CD4-positive, alpha-beta T cell (primary cell): ENCODE data around the gene SMIM1. TPM values are rescaled to one million over a fixed set of nuclear protein-coding genes. Genes with fewer than 3 reads are reported as not detected.

ENCODE experiments used
- ATAC-seq: fragments of 200-7000 bp; cut with Tn5 transposase; one replicate; pipeline ENCODE4 v1.10.0; 2022; ENCODE audit warnings: mild to moderate bottlenecking; ENCODE audit not compliant: poor library complexity
- CTCF ChIA-PET: fragments of 350-600 bp; sonication (Branson Sonifier 250); formaldehyde crosslinking; loops from one replicate; lab custom pipeline; 2021; ENCODE audit warnings: antibody characterized with exemption, inconsistent platforms; lab: Charles Lee
- POLR2A ChIA-PET: fragments of 350-600 bp; sonication (Branson Sonifier 250); formaldehyde crosslinking; loops from one replicate; lab custom pipeline; 2021; ENCODE audit warnings: antibody characterized with exemption, inconsistent platforms; lab: Charles Lee
- DNase-seq, 14 experiments: peaks; one replicate each; pipeline ENCODE4 v3.0.0-alpha.2; 2013 to 2020; ENCODE audit warnings: mixed read lengths in 2 of 14
- H3K27ac ChIP-seq, 2 donors: one replicate each; pipeline versions ENCODE4 v1.5.1 to v1.7.0; 2013; ENCODE audit warnings: low read length in 2 of 2, low read depth in 1 of 2, mild to moderate bottlenecking in 1 of 2
- H3K27me3 ChIP-seq, 2 experiments: 1 replicate in 1 of 2; 2 replicates in 1 of 2; pipeline versions ENCODE4 v1.6.1 to v1.7.0; 2013; ENCODE audit warnings: low read length in 2 of 2, control low read depth in 1 of 2, mild to moderate bottlenecking in 1 of 2, moderate library complexity in 1 of 2; ENCODE audit not compliant: insufficient read depth in 2 of 2, control insufficient read depth in 1 of 2
- H3K36me3 ChIP-seq: one replicate; pipeline ENCODE4 v1.6.1; 2013; ENCODE audit warnings: low read length, control low read depth; ENCODE audit not compliant: insufficient read depth
- H3K4me1 ChIP-seq: one replicate; pipeline ENCODE4 v1.6.1; 2013; ENCODE audit warnings: low read length, control low read depth; ENCODE audit not compliant: insufficient read depth
- H3K4me3 ChIP-seq: one replicate; pipeline ENCODE4 v1.5.1; 2013; ENCODE audit warnings: mild to moderate bottlenecking, low read length, moderate library complexity
- H3K9me3 ChIP-seq, 2 experiments: 1 replicate in 1 of 2; 2 replicates in 1 of 2; pipeline versions ENCODE4 v1.6.1 to v1.7.0; 2013; ENCODE audit warnings: low read length in 2 of 2, mild to moderate bottlenecking in 2 of 2, control low read depth in 1 of 2, moderate library complexity in 1 of 2; ENCODE audit not compliant: control insufficient read depth in 1 of 2, insufficient read depth in 1 of 2
- H3K27ac Mint-ChIP-seq: one replicate; pipeline ENCODE4 v1.8.0; 2020; ENCODE audit warnings: mixed read lengths
- H3K27me3 Mint-ChIP-seq: one replicate; pipeline ENCODE4 v1.8.0; 2021; ENCODE audit warnings: mixed read lengths
- H3K36me3 Mint-ChIP-seq: one replicate; pipeline ENCODE4 v1.8.0; 2021; ENCODE audit warnings: low read depth, mixed read lengths
- H3K4me1 Mint-ChIP-seq: one replicate; pipeline ENCODE4 v1.8.0; 2021; ENCODE audit warnings: low read depth, mixed read lengths
- H3K4me3 Mint-ChIP-seq: one replicate; pipeline ENCODE4 v1.8.0; 2020; ENCODE audit warnings: mild to moderate bottlenecking, mixed read lengths
- H3K9me3 Mint-ChIP-seq: one replicate; pipeline ENCODE4 v1.8.0; 2020; ENCODE audit warnings: mixed read lengths
- CTCF ChIP-seq: fragments of 200-600 bp; IDR thresholded peaks from one replicate; pipeline ENCODE4 v1.8.0; 2022; ENCODE audit warnings: antibody characterized with exemption, mild to moderate bottlenecking
- intact Hi-C, 2 experiments: fragments of 100-400 bp; cut with DNase I in 1 of 2; cut with micrococcal nuclease in 1 of 2; formaldehyde crosslinking; loops; one replicate each; pipeline versions ENCODE4 v1.15.1 to v1.9.0; 2023 to 2025; cut with DNase I, micrococcal nuclease
- total RNA-seq, 174 experiments: library from RNA in 2 of 174; stranded (reverse) in 2 of 174; gene quantifications; one replicate each; pipeline ENCODE4 v1.2.3 and lab custom pipeline; 2021 to 2026

SMIM1 gene
- total RNA-seq, 2 experiments from 2014 or later, result 1.8 to 2.6 TPM

- peaks cover 29% of the 10 kb centered on the region for H3K36me3 Mint-ChIP-seq
Measured at GRCh38 chr1:3742439-3743298, 29.9 kb upstream of the SMIM1 start.

GRCh38 chr1:3743421-3743820 is 29.1 kb upstream of the SMIM1 start:
- H3K36me3 Mint-ChIP-seq, result peaks cover 29% of the 10 kb centered on the region
- DNase-seq, result no peak

More at GRCh38 chr1:3742439-3743298, 29.9 kb upstream of the SMIM1 start:
- intact Hi-C loops, result no loop called here
- H3K9me3 ChIP-seq, result peaks cover 0 to 8% of the 10 kb centered on the region in 2 experiments
- no peak overlapping the region for H3K27ac ChIP-seq
- H3K27ac Mint-ChIP-seq, result no peak overlapping the region
- ATAC-seq (no peak), DNase-seq (no peak)
- peaks cover 26% of the 10 kb centered on the region for H3K4me1 Mint-ChIP-seq
- ChIA-PET CTCF (no interaction called here), POLR2A (no interaction called here)
- no peaks in the 10 kb centered on the region for H3K9me3 Mint-ChIP-seq
- H3K4me3 ChIP-seq, result no peak overlapping the region
- H3K27me3 Mint-ChIP-seq, result no peaks in the 10 kb centered on the region
- peaks cover 27% of the 10 kb centered on the region for H3K36me3 ChIP-seq
- TF ChIP-seq CTCF, result no peak
- no peak overlapping the region for H3K4me3 Mint-ChIP-seq
- no peaks in the 10 kb centered on the region for H3K27me3 ChIP-seq
- H3K4me1 ChIP-seq, result peaks cover 24% of the 10 kb centered on the region

GRCh38 chr1:3743826-3744225 is 28.7 kb upstream of the SMIM1 start:
- Mint-ChIP-seq H3K4me1 (peaks cover 34% of the 10 kb centered on the region), H3K9me3 (no peaks in the 10 kb centered on the region), H3K27ac (no peak overlapping the region), H3K27me3 (no peaks in the 10 kb centered on the region), H3K4me3 (no peak overlapping the region), H3K36me3 (peaks cover 29% of the 10 kb centered on the region)
- intact Hi-C loops, result no loop called here
- TF ChIP-seq CTCF, result no peak
- ATAC-seq, result no peak
- Histone ChIP-seq H3K4me3 (no peak overlapping the region), H3K27ac (no peak overlapping the region), H3K27me3 (no peaks in the 10 kb centered on the region), H3K9me3 (peaks cover 0 to 8% of the 10 kb centered on the region in 2 experiments), H3K36me3 (peaks cover 21% of the 10 kb centered on the region), H3K4me1 (peaks cover 29% of the 10 kb centered on the region)
- ChIA-PET CTCF (no interaction called here), POLR2A (no interaction called here)
- no peak for DNase-seq

More at GRCh38 chr1:3743421-3743820, 29.1 kb upstream of the SMIM1 start:
- POLR2A ChIA-PET, result no interaction called here
- Histone ChIP-seq H3K36me3 (peaks cover 23% of the 10 kb centered on the region), H3K9me3 (peaks cover 0 to 8% of the 10 kb centered on the region in 2 experiments), H3K27me3 (no peaks in the 10 kb centered on the region), H3K4me3 (no peak overlapping the region), H3K4me1 (peaks cover 29% of the 10 kb centered on the region), H3K27ac (no peak overlapping the region)
- no peak for TF ChIP-seq CTCF
- no peak for ATAC-seq
- H3K27me3 Mint-ChIP-seq, result no peaks in the 10 kb centered on the region
- no peak overlapping the region for H3K4me3 Mint-ChIP-seq
- peaks cover 33% of the 10 kb centered on the region for H3K4me1 Mint-ChIP-seq
- CTCF ChIA-PET, result no interaction called here
- intact Hi-C loops, result no loop called here
- H3K27ac Mint-ChIP-seq, result no peak overlapping the region
- H3K9me3 Mint-ChIP-seq, result no peaks in the 10 kb centered on the region
